SK-N-SH treated with all-trans-retinoic acid at 6 μM for 48 hours (cell line): ENCODE measurements around the gene SLC30A2.

Experiments
- ATAC-seq: fragments of 200-7000 bp; cut with Tn5 transposase; 3 replicates; pipeline ENCODE4 v1.9.1; 2020; ENCODE audit warnings: mild to moderate bottlenecking, moderate library complexity
- ARNTL ChIP-seq: fragments of 450-650 bp; formaldehyde crosslinking; IDR thresholded peaks from 2 replicates; pipeline ENCODE4 v1.5.0; 2020; ENCODE audit warnings: low read depth, mild to moderate bottlenecking, moderate library complexity, borderline replicate concordance
- CSDC2 ChIP-seq: fragments of 250-450 bp; sonication (Bioruptor Pico); IDR thresholded peaks from 2 replicates; pipeline ENCODE4 v1.5.0; 2020; ENCODE audit warnings: mild to moderate bottlenecking, moderate library complexity
- ESRRG ChIP-seq: fragments of 250-450 bp; sonication (Bioruptor Pico); IDR thresholded peaks from 2 replicates; pipeline ENCODE4 v1.6.1; 2021; ENCODE audit warnings: mild to moderate bottlenecking
- GLIS3 ChIP-seq: fragments of 250-450 bp; sonication (Bioruptor Pico); IDR thresholded peaks from 2 replicates; pipeline ENCODE4 v1.5.0; 2020; ENCODE audit warnings: mild to moderate bottlenecking, moderate library complexity
- ISL1 ChIP-seq: fragments of 250-450 bp; sonication (Bioruptor Pico); IDR thresholded peaks from 2 replicates; pipeline ENCODE4 v2.1.2; 2022; ENCODE audit warnings: mild to moderate bottlenecking, moderate library complexity
- OSR1 ChIP-seq: fragments of 250-450 bp; sonication (Bioruptor Pico); IDR thresholded peaks from 2 replicates; pipeline ENCODE4 v1.8.0; 2022; ENCODE audit warnings: moderate library complexity, mild to moderate bottlenecking, inconsistent platforms
- PPARA ChIP-seq: fragments of 250-450 bp; sonication (Bioruptor Pico); IDR thresholded peaks from 2 replicates; pipeline ENCODE4 v1.5.0; 2020; ENCODE audit warnings: mild to moderate bottlenecking, borderline replicate concordance
- RARB ChIP-seq: fragments of 250-450 bp; sonication (Bioruptor Pico); IDR thresholded peaks from 2 replicates; pipeline ENCODE4 v1.8.0; 2021; ENCODE audit warnings: mild to moderate bottlenecking, moderate library complexity
- SNAI2 ChIP-seq: fragments of 250-450 bp; sonication (Bioruptor Pico); IDR thresholded peaks from 2 replicates; pipeline ENCODE4 v1.5.0; 2020; ENCODE audit warnings: mild to moderate bottlenecking, moderate library complexity
- TCF4 ChIP-seq: fragments of 250-450 bp; sonication (Bioruptor Pico); IDR thresholded peaks from 2 replicates; pipeline ENCODE4 v1.8.0; 2021; ENCODE audit warnings: mild to moderate bottlenecking, moderate library complexity, borderline replicate concordance
- TOX ChIP-seq: fragments of 250-450 bp; sonication (Bioruptor Pico); IDR thresholded peaks from 2 replicates; pipeline ENCODE4 v1.8.0; 2021; ENCODE audit warnings: mild to moderate bottlenecking, moderate library complexity, borderline replicate concordance
- ZC3H10 ChIP-seq: fragments of 250-450 bp; sonication (Bioruptor Pico); IDR thresholded peaks from 2 replicates; pipeline ENCODE4 v1.5.1; 2021; ENCODE audit warnings: mild to moderate bottlenecking, moderate library complexity
- ZFP3 ChIP-seq: fragments of 250-450 bp; sonication (Bioruptor Pico); IDR thresholded peaks from 2 replicates; pipeline ENCODE4 v1.5.0; 2020; ENCODE audit warnings: mild to moderate bottlenecking, moderate library complexity
- ZFP30 ChIP-seq: fragments of 450-650 bp; formaldehyde crosslinking; IDR thresholded peaks from 2 replicates; pipeline ENCODE4 v1.5.0; 2022; ENCODE audit warnings: mild to moderate bottlenecking, moderate library complexity
- ZNF565 ChIP-seq: fragments of 450-650 bp; formaldehyde crosslinking; conservative IDR thresholded peaks from 2 replicates; pipeline ENCODE4 v1.5.0; 2020; ENCODE audit warnings: low read depth, mild to moderate bottlenecking, moderate library complexity
- ZNF70 ChIP-seq: fragments of 450-650 bp; formaldehyde crosslinking; IDR thresholded peaks from 2 replicates; pipeline ENCODE4 v1.5.0; 2020; ENCODE audit warnings: mild to moderate bottlenecking, moderate library complexity
- ZNF8 ChIP-seq: fragments of 450-650 bp; formaldehyde crosslinking; IDR thresholded peaks from 2 replicates; pipeline ENCODE4 v1.5.0; 2020; ENCODE audit warnings: mild to moderate bottlenecking, moderate library complexity
- TF ChIP-seq, protein P1 (sequence below): fragments of 250-450 bp; sonication (Bioruptor Pico); IDR thresholded peaks from 2 replicates; pipeline ENCODE4 v1.5.1; 2020; ENCODE audit warnings: low read depth, mild to moderate bottlenecking, moderate library complexity
- TF ChIP-seq, protein P2 (sequence below): fragments of 250-450 bp; sonication (Bioruptor Pico); IDR thresholded peaks from 2 replicates; pipeline ENCODE4 v1.5.1; 2021; ENCODE audit warnings: mild to moderate bottlenecking, moderate library complexity
- TF ChIP-seq, protein P3 (sequence below): fragments of 250-450 bp; sonication (Bioruptor Pico); IDR thresholded peaks from 2 replicates; pipeline ENCODE4 v1.5.0; 2020; ENCODE audit warnings: mild to moderate bottlenecking, moderate library complexity

Gene SLC30A2

GRCh38 chr1:26009796-26010447, 36.0 kb downstream of the SLC30A2 start (continued):
- TF ChIP-seq, protein P1, sequence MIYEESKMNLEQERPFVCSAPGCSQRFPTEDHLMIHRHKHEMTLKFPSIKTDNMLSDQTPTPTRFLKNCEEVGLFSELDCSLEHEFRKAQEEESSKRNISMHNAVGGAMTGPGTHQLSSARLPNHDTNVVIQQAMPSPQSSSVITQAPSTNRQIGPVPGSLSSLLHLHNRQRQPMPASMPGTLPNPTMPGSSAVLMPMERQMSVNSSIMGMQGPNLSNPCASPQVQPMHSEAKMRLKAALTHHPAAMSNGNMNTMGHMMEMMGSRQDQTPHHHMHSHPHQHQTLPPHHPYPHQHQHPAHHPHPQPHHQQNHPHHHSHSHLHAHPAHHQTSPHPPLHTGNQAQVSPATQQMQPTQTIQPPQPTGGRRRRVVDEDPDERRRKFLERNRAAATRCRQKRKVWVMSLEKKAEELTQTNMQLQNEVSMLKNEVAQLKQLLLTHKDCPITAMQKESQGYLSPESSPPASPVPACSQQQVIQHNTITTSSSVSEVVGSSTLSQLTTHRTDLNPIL (CRISPR knock-in tag), result no peak
- TF ChIP-seq ZNF565 (CRISPR knock-in tag), result no peak
- TF ChIP-seq ZNF70 (CRISPR knock-in tag), result no peak
- TF ChIP-seq, protein P2, sequence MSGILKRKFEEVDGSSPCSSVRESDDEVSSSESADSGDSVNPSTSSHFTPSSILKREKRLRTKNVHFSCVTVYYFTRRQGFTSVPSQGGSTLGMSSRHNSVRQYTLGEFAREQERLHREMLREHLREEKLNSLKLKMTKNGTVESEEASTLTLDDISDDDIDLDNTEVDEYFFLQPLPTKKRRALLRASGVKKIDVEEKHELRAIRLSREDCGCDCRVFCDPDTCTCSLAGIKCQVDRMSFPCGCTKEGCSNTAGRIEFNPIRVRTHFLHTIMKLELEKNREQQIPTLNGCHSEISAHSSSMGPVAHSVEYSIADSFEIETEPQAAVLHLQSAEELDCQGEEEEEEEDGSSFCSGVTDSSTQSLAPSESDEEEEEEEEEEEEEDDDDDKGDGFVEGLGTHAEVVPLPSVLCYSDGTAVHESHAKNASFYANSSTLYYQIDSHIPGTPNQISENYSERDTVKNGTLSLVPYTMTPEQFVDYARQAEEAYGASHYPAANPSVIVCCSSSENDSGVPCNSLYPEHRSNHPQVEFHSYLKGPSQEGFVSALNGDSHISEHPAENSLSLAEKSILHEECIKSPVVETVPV (CRISPR knock-in tag), result no peak
- no peak for TF ChIP-seq ESRRG (CRISPR knock-in tag)
- TF ChIP-seq ZC3H10 (CRISPR knock-in tag), result no peak

DNA sequence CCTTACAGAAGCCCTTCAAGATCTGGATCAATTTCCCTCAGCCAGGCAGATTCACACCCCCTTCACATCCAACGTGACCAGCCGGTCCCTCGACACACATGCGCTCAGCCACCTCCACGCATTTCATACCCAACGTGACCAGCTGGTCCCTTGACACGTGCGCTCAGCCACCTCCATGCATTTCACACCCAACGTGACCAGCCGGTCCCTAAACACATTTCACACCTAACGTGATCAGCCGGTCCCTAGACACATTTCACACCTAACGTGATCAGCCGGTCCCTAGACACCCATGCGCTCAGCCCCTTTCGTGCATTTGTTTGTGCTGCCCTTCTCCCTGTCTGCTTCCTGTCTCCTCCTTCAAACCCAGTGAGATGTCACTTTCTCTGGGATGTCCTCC, 39.2 kb downstream of the SLC30A2 start:
- TF ChIP-seq ISL1 (CRISPR knock-in tag) (no peak), OSR1 (CRISPR knock-in tag) (no peak), RARB (CRISPR knock-in tag) (no peak)
- TF ChIP-seq, protein P2 (CRISPR knock-in tag), result no peak
- no peak for ATAC-seq

DNA sequence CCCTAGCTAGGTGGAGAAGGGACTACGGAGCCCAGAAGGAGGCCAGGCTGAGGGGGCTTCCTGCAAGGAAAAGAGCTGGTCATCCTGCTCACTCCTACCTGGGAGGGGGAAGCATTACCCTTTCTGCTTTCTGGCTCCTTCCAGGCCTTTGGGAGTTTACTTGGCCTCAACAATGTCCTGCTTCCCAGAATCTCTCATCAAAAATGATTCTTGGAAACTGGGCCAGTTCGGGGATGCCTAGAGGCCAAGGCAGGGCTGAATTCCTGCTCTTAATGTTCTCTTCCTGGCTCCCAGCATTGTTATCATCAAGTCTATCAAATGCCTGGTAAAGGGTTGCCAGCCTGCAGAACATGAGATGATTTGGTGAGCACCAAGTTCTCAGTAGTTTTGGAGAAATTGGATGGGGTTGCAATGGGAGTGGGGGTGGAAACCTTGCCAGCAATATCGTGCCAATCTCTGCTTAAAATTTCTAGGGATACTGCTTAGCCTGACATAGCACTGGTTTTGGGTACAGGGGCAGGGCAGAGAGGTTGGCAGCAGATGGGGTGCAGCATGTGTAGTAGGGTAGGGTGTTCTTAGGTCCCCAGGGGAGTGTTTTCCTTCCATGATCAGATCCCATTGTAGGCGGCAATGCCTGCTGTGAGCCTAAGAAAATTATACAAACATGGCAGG, 40.3 kb downstream of the SLC30A2 start:
- TF ChIP-seq ZNF8, result no peak
- no peak for TF ChIP-seq CSDC2 (CRISPR knock-in tag)
- no peak for TF ChIP-seq SNAI2 (CRISPR knock-in tag)
- TF ChIP-seq ESRRG (CRISPR knock-in tag), result no peak
- TF ChIP-seq PPARA, result no peak
- no peak for TF ChIP-seq ZFP3 (CRISPR knock-in tag)
- TF ChIP-seq ZFP30, result no peak
- TF ChIP-seq TCF4 (CRISPR knock-in tag), result no peak
- ATAC-seq, result no peak

DNA sequence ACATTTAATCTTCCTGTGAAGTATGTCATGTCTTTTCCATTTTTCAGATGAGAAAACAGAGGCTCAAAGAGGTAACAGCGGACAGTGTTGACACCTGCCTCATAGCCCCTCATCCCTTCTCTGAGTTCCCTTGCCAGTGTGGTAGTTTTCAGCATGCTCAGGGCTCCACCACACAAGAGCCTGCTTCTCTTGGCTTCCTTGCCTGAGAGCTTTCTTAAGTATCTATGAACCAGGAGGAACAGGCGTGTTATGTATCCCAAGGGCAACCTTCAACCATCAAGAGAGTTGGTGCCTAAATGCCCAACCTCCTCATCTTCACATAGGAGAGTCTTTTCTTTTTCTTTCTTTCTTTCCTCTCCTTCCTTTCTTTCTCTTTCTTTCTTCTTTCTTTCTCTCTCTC, 42.2 kb downstream of the SLC30A2 start:
- ATAC-seq, result no peak
- TF ChIP-seq ZFP3 (CRISPR knock-in tag) (no peak), ZFP30 (no peak), ZNF8 (no peak), PPARA (no peak), GLIS3 (no peak), ESRRG (CRISPR knock-in tag) (no peak), TOX (no peak), TCF4 (CRISPR knock-in tag) (no peak), CSDC2 (CRISPR knock-in tag) (no peak), ZNF70 (CRISPR knock-in tag) (no peak), ARNTL (CRISPR knock-in tag) (no peak)
- TF ChIP-seq, protein P1 (CRISPR knock-in tag), result no peak
- TF ChIP-seq, protein P2 (CRISPR knock-in tag), result no peak

DNA sequence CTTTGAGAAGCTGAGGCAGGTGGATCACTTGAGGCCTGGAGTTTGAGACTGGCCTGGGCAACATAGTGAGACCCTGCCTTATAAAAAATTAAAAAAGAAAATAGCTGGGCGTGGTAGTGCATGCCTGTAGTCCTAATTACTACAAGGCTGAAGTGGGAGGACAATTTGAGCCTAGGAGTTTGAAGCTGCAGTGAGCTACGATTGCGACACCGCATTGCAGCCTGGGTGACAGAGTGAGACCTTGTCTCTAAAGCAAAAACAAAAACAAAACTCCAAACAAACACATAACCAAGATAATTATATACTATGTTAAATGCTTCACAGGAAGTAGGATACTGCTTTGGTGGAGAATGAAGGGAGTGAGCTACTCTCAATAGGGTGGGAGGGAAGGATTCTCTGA, 42.7 kb downstream of the SLC30A2 start:
- TF ChIP-seq, protein P3, sequence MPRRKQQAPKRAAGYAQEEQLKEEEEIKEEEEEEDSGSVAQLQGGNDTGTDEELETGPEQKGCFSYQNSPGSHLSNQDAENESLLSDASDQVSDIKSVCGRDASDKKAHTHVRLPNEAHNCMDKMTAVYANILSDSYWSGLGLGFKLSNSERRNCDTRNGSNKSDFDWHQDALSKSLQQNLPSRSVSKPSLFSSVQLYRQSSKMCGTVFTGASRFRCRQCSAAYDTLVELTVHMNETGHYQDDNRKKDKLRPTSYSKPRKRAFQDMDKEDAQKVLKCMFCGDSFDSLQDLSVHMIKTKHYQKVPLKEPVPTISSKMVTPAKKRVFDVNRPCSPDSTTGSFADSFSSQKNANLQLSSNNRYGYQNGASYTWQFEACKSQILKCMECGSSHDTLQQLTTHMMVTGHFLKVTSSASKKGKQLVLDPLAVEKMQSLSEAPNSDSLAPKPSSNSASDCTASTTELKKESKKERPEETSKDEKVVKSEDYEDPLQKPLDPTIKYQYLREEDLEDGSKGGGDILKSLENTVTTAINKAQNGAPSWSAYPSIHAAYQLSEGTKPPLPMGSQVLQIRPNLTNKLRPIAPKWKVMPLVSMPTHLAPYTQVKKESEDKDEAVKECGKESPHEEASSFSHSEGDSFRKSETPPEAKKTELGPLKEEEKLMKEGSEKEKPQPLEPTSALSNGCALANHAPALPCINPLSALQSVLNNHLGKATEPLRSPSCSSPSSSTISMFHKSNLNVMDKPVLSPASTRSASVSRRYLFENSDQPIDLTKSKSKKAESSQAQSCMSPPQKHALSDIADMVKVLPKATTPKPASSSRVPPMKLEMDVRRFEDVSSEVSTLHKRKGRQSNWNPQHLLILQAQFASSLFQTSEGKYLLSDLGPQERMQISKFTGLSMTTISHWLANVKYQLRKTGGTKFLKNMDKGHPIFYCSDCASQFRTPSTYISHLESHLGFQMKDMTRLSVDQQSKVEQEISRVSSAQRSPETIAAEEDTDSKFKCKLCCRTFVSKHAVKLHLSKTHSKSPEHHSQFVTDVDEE, result no peak
- no peak for TF ChIP-seq TCF4 (CRISPR knock-in tag)
- no peak for TF ChIP-seq OSR1 (CRISPR knock-in tag)
- no peak for TF ChIP-seq ZC3H10 (CRISPR knock-in tag)
- TF ChIP-seq ZNF8, result no peak
- no peak for TF ChIP-seq ZNF565 (CRISPR knock-in tag)
- no peak for TF ChIP-seq RARB (CRISPR knock-in tag)
- ATAC-seq, result no peak
